ENCODE measurements around the gene CLNK. TPM values are rescaled to one million over a fixed set of nuclear protein-coding genes. Genes with fewer than 3 reads are reported as not detected.

CLNK gene
- total and polyA plus RNA-seq, 2 donors: 0.15 to 1.2 TPM

DNA sequence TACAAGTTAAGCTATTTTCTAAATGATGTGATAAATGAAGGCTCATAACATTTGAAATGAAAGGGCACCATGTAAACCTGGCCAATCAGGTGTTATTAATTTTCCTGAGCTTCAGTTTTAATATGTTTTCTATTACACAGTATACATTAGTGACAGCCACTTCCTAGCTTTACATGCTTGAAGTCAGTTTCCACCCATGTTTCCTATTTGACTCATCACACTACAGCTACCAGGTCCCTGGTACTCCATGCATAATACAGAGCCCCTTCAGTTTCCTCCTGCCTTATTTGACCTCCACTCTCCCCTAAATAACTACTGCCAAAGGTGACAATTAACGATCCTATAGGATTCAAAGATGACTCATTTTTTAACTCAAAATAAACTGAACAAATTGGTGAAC lies 245.6 kb downstream of the CLNK start:
- Histone ChIP-seq H3K4me3 (ENCODE audit: low read depth, low read length) (no peak overlapping the region), H3K27ac (ENCODE audit: low read depth) (no peak overlapping the region), H3K4me1 (ENCODE audit: insufficient read depth) (no peaks in the 10 kb centered on the region), H3K36me3 (ENCODE audit: insufficient read depth) (no peaks in the 10 kb centered on the region)
- 69% methylated on average over 1 of the region's 1 CpG for WGBS
- no peak for DNase-seq (ENCODE audit: extremely low spot score)

DNA sequence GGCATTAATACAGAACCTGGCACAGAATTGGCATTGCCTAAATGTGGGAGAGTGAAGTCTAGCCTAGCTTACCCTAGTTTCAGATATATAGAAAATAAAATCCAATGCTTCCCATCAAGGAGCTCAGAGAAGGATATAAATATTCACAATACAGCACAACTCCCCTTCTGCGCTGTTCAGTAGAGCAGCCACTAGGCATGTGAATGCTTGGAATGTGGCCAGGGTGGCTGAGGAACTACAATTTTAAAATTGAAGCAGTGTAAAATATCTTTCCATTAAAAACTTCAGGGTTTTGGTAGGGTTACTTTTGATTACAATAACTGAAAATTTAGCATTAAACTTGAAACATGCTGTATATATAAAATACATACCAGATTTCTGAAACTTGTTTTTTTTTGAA lies 246.8 kb downstream of the CLNK start:
- Histone ChIP-seq H3K4me1 (ENCODE audit: insufficient read depth) (no peaks in the 10 kb centered on the region), H3K36me3 (ENCODE audit: insufficient read depth) (no peaks in the 10 kb centered on the region), H3K27ac (ENCODE audit: low read depth) (no peak overlapping the region), H3K4me3 (ENCODE audit: low read depth, low read length) (no peak overlapping the region)
- no peak for DNase-seq (ENCODE audit: extremely low spot score)
- 69% methylated on average over 1 of the region's 1 CpG for WGBS

Other genes with a start within 250 kb of the CLNK start
- gene ZNF518B, start 227.3 kb downstream of the CLNK start, total RNA-seq: 50.4 TPM
- gene ZNF518B, start 227.3 kb downstream of the CLNK start, polyA plus RNA-seq: 14.4 TPM

All from urinary bladder (tissue), 4 donors.